Measurements from ENCODE around the gene PGF. TPM values are rescaled to one million over a fixed set of nuclear protein-coding genes. Genes with fewer than 3 reads are reported as not detected.
A peak's percentile ranks its signal among the peaks of the same experiment; 100 is the strongest.

Gene PGF
- total RNA-seq, 1 donor: 0.86 TPM

DNA sequence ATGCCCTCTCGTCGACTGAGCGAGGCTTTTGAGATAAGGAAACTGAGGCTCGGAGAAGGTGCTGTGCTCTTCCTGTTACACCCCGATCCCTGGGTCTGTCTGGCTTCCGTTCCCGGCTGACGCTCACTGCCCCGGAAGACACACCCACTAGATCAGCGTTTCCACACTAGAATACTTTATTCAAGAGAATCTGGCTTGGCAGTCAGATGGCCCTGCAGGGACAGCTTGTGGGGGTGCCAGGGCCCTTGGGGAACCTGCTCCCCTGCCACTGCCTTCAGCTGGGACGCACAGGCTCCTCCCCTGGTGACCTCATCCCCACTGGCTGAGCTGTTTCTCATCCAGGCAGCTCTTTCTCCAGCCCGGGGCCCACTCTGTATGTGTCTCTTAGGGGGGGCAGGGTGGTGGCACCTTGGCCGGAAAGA, 13.7 kb downstream of the PGF start:
- H3K4me3 ChIP-seq (ENCODE audit: low read depth, low read length): no peak overlapping the region
- peak; percentile 47 for DNase-seq (ENCODE audit: low read depth)

DNA sequence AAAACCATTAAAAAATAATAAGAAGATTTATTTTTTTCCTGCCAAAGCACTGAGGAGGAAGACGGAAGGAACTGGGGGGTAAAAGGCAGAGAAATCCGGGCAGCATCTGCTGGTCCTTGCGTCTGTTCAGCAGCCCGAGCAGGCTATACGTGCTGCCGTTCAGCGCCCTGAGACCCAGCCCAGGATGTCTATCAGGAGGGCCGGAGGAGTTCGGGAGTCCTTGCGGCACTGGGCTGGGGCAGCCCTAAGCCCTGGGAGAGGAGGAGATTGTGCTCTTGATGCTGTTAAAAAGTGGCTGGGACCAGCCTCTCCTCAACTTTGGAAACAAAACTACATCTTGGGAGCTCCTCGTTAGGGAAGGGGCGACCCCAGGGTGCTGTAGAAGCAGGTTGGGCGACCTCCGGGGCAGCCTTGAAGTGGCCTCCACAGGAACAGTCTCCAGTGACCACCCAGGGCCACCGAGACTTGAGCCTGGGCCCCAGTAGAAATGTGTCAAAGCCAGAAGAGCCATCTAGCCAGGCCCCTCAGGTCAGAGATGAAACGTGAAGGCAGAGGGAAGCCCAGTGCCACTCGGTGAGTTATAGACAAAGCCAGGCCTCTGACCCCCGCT, 14.3 kb downstream of the PGF start:
- H3K4me3 ChIP-seq (ENCODE audit: low read depth, low read length): no peak overlapping the region
- TF ChIP-seq, protein P1, sequence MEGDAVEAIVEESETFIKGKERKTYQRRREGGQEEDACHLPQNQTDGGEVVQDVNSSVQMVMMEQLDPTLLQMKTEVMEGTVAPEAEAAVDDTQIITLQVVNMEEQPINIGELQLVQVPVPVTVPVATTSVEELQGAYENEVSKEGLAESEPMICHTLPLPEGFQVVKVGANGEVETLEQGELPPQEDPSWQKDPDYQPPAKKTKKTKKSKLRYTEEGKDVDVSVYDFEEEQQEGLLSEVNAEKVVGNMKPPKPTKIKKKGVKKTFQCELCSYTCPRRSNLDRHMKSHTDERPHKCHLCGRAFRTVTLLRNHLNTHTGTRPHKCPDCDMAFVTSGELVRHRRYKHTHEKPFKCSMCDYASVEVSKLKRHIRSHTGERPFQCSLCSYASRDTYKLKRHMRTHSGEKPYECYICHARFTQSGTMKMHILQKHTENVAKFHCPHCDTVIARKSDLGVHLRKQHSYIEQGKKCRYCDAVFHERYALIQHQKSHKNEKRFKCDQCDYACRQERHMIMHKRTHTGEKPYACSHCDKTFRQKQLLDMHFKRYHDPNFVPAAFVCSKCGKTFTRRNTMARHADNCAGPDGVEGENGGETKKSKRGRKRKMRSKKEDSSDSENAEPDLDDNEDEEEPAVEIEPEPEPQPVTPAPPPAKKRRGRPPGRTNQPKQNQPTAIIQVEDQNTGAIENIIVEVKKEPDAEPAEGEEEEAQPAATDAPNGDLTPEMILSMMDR (IDR thresholded peaks at IDR 0.05; ENCODE audit: insufficient read depth, low read depth, low read length): no peak
- DNase-seq (ENCODE audit: low read depth): no peak

More for the DNA sequence above, 13.7 kb downstream of the PGF start:
- TF ChIP-seq, protein P1 (IDR thresholded peaks at IDR 0.05; ENCODE audit: insufficient read depth, low read depth, low read length): no peak

DNA sequence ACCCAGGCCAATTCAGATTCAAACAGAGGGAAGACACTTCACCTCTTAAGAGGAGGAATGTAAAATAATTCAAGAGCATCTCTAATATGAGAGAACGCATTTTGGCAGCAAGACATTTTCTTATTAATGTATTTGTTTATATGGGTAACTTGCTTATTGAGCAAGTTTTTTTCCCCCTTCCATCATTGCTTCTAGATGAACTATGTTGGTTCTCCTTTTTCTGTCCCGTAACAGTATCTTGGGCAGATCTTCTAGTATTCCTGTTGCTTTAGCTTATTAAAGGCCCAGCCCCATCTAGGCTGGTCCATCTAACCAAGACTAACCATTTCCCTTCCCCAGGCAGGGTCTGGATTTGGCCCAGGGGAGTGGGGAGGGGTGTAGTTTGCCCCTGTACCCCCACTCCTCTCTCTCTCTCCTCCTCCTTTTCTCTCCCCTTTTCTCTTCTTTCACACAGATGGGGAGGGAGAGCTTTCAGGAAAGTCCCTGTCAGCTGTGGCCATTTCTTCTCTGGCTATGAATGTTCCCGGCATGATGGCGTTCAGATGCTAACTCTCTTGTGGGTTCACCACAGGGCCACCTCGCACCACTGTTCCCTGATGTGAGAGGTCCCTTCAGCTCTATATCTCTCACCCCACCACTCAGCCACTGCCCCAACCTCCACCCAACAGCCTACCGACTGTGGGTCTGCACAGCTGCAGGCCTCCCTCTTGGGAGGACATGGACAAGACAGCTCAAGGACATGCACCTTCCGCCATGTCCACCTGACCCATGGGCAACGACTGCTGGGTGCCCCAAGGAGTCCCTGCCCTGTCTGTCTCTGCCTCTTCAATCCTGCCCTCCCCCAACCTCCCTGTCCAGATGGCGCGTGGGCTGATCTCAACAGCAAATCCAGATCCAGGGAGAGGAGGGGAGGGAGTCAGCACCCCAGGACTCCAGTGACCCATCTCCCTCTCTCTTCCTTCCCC, 16.6 kb downstream of the PGF start:
- no peak overlapping the region for H3K4me3 ChIP-seq (ENCODE audit: low read depth, low read length)
- no peak for DNase-seq (ENCODE audit: low read depth)
- TF ChIP-seq, protein P1 (IDR thresholded peaks at IDR 0.05; ENCODE audit: insufficient read depth, low read depth, low read length): no peak

DNA sequence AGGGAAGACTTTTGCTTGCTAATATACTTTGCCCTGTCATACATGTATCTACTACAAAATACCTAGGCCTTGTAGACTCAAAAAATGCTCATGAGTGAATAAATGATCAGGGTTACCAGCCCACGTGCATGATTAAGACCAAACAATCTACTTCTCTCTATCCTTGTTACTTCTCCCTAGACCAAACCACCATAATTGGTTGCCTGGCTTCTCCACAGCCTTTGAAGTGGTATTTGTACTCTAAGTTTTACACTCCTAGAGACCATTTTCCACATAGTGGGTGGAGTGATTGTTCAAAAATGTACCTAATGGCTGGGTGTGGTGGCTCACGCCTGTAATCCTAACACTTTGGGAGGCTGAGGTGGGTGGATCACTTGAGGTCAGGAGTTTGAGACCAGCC, 18.2 kb downstream of the PGF start:
- DNase-seq (ENCODE audit: low read depth): no peak
- TF ChIP-seq, protein P1 (IDR thresholded peaks at IDR 0.05; ENCODE audit: insufficient read depth, low read depth, low read length): no peak
- H3K4me3 ChIP-seq (ENCODE audit: low read depth, low read length): no peak overlapping the region

DNA sequence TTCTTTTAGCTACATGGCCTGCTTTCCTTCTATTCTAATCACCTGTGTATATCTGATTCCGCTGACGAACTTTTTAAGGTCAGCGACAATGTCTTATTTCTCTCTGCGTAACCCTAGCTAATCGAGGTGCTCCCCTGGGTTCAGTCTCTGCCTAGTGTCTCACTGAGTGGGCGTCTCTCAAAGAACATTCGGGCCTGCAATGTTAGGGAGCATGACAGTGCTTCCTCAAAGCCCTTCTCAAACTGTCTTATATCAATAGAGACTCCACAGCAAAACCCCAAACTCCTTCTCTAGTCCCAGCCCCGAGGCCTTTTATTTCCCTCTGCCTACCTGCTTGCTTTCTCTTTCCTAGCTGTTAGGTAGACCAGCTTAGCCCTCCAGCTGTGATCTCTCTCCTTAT, 18.7 kb downstream of the PGF start:
- no peak overlapping the region for H3K4me3 ChIP-seq (ENCODE audit: low read depth, low read length)
- TF ChIP-seq, protein P1 (IDR thresholded peaks at IDR 0.05; ENCODE audit: insufficient read depth, low read depth, low read length): no peak
- DNase-seq (ENCODE audit: low read depth): no peak

DNA sequence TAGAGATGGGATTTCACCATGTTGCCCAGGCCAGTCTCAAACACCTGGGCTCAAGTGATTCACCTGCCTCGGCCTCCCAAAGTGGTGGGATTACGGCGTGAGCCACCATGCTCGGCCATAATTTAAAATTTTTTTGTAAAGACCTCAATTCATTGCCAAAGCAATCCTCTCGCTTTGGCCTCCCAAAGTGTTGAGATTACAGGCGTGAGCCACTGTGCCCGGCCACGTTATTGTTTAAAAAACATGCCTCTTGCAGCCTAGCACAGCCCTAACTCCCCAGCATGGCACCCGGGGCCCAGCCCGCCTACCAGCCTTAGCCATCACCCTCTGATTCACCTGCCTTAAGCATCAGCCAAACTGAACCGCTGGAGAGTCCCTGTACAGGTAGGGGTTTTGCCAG, 19.2 kb downstream of the PGF start:
- H3K4me3 ChIP-seq (ENCODE audit: low read depth, low read length): no peak overlapping the region
- no peak for DNase-seq (ENCODE audit: low read depth)
- TF ChIP-seq, protein P1 (IDR thresholded peaks at IDR 0.05; ENCODE audit: insufficient read depth, low read depth, low read length): no peak

Data from fibroblast of villous mesenchyme (primary cell).